ENCODE data around the gene PPT2.
"Not testable (repeated sequence)": the region's sequence is repeated elsewhere in the genome, so short reads cannot be mapped to it uniquely, and the experiment has no call there.

Gene PPT2

DNA sequence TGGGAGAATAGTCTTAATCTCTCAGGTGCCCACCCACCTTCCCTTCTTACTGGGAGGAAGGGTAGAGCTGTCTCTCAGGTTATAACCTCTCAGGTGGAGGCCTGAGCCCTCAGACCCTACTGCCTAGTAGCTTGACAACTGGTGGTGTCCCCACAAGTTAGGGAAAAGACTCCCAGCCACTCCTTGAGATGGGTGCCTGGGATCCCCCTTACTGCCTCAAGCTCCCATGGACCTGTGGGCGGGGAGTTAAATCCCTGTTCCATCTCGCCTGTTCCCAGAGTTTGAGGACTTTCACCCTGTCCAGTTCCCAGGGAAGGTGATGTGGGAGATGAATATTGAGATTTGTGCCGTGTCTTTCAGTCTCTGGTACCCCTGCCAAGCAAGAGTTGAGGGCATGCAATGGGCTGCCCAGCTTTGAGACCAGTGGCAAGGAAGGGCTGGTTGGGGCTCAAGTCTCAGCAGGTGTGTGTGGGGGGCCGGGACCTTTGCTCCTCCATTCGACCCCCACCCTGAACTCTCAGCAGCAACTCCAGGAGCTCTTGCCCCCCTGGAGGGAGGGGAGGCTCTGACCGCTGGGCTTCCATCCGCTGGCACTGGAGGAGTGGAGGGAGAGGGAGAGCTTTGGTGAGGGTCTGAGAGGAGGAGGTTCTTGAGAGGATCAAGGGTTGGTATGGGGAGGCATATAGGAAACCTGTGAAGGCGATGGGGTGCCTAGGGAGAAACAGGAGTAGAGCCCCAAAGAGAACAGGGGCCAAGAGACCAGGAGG is 37.2 kb downstream of the PPT2 start:
- no peak for DNase-seq

- no peak for DNase-seq
These were observed 38.0 kb downstream of the PPT2 start for GRCh38 chr6:32191696-32192607.

GRCh38 chr6:32192608-32193039 is 38.7 kb downstream of the PPT2 start, which contains the start of gene GPSM3:
GPSM3 (minus strand) TSS chr6:32192643; CDS start chr6:32192513, 130 bp downstream.
- DNase-seq: peak; percentile 81

- not testable (repeated sequence) for DNase-seq
These were observed 39.2 kb downstream of the PPT2 start for GRCh38 chr6:32193096-32193495.

DNA sequence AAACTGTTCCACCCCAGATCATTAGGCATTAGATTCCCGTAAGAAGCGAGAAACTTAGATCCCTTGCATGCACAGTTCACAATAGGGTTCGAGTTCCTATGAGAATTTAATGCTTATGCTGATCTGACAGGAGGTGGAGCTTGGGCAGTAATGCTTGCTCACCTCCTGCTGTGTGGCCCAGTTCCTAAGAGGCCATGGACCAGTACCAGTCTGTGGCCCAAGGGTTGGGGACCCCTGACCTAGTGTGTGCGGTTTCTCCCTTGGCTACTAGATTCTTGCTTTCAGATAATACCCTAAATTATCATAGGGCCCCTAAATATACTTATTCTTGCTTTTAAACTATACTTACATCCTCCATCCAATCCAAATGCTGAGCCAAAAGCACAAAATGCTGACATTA is 40.4 kb downstream of the PPT2 start:
- no peak for DNase-seq

GRCh38 chr6:32194825-32195651 is 41.1 kb downstream of the PPT2 start:
- DNase-seq: peak; percentile 83

GRCh38 chr6:32195652-32195901 is 41.6 kb downstream of the PPT2 start:
- DNase-seq: peak; percentile 100

DNA sequence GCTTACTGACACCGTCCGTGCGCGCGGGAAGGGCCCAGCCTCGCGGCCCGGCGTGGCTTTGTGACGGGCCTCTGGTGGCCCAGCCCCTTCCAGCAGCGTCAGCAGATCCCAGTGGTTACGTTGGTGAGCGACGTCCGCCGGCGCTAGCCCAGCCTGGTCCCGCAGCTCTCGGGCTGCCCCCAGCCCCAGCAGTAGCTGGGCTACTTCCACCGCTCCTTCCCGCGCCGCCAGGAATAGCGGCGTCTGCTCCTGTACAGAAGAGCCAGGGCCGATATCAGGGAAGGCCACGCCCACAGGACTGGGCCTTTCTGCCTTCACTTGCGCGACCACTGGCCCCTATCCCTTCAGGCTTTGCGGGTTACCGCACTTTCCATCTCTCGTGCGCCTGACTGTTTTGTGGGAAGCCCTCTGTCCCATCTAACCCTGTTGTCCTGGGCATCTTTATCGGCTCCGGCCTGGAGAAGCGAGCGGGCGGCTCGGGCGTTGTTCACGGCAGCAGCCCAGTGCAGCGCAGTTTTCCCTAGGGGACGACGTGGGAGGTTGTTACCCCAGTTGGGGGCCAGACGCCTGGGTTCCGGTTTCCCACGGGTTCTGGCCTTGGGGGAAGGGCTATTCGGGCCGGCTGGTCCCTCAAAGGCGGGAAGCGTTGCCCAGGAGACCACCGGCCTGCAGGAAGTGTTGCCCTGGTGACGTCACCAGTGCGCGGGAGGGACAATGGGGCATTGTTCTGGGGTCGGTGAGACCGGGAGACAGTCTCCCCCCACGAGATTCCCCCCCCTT is 42.2 kb downstream of the PPT2 start:
- peak; percentile 81 for DNase-seq

DNA sequence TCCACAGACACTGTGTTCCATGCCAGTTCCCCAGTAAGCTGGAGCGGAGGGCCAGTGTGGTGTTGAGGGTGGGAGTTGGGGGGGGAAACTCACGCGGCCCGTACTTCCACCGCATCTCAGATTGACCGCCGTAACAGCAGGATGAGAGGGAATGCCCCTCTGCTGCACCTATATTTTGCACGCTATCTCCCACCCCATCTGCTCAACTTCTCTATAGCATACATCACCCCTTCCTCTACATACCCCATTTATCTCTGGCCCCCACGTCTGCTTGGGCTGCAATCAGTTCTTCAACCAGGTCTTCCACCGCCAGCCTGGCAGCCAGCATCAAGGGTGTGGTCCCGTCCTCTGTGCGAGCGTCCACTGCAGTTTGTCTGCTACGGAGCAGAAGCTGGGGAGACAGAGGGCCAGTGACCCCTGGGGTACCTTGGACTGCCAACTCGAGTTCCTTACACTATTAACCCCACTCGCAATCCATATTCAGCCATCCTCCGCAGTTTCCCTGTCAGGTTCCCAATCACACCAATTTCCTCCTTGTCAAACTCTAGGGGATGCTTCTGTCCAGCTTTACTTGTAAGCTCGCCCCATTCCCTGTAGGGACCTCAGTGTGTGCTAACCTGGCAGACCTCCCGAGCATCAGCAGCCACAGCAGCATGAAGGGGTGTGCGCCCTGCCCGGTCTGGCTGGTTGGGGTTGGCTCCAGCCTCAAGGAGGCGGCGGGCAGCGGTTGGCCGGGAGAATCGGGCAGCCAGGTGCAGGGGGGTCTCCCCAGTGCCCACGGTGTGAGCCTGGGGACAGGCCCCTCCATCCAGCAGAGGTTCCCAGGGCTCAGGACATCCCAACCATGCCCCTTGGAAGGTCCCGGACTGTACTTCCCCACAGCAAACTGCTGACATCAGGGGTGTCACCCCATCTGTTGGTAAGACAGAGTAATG is 43.0 kb downstream of the PPT2 start:
- DNase-seq: peak; percentile 66

DNA sequence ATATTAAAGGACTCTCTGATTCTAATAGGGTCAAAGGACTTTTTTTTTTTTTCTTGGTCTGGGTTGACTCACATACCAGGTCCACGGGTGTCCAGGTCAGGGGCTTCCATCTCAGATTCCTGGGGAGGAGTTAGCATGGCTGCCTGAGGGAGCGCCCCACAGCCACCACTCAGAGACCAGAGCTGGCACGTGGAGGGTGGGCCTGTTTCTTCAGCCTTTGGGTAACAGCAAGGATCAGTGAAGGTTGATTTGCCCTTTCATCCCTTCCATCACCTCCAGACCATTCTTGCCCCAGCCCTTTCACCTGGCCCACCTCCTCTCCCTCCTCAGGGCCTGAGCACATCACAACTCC is 44.4 kb downstream of the PPT2 start:
- DNase-seq: no peak

DNA sequence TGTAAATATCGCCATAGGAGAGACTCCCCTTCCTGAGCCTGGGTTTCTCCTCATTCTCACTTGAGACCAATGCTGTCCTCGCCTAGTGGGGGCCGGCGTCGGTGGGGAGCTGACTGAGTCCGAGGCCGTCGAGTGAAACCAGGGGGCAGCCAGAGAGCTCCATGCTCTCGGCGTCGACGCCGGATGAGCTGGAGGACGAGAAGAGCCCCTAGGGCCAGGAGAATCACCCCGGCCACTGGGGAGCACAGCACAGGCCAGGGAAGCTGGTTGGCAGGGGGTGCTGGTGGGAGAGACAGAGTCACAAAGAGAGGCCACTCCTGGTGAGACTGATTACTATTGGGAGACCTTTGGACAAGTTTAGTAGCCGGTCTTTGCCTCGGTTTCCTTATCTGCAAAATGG is 44.9 kb downstream of the PPT2 start:
- no peak for DNase-seq

DNA sequence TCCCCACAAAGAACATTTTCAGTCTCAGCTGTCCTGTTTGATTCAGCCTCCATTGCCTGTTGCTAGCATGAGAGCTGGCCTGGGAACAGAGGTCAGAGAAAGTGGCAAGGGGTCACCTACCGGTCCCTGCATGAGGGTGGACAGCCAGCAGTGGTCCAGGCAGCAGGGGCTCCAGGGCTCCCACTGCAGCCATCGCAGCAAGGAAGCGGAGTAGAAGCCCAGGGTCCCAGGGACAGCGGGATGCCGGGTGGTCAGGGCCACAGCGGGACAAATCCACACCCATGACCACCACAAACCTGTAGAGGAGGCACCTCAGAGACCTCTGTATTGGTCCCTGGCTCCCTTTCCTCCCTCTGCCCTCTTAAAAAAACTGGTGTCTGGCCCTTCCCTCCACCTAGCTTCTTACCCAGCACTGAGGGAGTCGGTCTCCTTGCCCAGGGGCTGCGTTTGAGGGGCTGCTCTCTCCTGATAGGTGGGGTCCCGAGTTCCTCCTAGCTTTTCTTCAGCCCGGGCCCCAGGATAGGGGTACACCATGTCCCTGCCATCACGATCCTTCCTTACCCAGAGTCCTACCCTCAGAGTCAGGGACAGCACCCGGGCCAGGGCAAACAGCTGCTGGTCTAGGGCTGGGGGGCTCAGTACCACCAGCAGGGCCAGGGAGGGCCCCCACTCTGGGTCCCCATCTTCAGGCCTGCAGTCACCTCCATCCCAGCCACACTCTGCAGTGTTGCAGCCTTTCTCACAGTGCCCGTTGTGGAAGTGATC is 47.0 kb downstream of the PPT2 start:
- DNase-seq: no peak

DNA sequence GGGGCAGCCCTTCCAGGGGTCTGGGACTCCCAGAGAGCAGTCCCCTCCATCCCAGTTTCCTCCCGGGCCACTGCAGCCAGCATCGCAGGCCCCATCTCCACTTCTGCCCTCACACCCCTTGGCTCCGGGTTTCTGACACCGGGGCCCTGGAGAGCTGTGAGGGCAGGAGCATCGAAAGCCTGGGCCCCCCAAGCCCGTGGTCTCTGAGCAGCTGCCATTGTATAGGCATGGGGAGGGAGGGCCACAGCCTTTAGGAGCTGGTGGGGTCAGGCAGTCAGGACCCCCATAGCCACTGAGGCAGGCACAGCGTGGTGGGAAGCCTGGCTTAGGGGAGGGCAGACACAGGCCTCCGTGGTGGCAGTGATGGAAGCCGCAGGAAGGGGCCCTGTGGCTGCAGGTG is 48.2 kb downstream of the PPT2 start:
- no peak for DNase-seq

GRCh38 chr6:32203426-32204267 is 49.7 kb downstream of the PPT2 start:
- DNase-seq: no peak

DNA sequence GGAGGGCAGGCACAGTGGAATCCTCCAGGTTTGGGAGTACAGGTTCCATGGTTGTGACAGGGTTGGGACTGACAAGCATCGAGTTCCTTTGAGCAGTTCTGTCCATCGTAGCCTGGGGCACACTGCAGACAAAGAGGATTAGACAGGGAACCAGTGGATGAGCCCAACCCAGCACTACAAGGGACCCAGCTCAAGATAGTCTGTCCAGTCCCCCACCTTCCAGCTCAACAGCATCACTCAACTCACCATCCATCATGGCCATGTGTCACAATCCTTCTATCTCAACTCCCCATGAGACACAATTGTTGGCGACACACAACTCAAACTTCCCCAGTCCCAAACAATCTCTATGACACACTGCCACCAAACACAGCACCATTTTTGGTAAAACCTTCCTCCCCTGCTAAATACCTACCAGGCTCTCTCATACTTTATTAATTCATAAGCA is 50.4 kb downstream of the PPT2 start:
- no peak for DNase-seq

DNA sequence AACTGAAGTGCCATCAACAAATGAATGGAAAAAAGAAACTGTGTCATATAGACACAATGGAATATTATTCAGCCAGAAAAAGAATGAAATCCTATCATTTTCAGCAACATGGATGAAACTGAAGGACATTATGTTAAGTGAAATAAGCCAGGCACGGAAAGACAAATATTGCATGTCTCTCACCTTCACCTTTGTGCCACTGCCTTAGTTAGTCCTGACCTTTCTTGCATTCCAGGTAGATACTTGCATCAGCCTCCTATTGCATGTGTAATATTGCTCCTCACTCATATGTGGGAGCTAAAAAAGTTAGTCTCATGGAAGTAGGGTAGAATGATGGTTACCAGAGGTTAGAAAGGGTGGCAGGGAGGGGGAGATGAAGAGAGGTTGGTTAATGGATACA is 55.1 kb downstream of the PPT2 start:
- no peak for DNase-seq

DNA sequence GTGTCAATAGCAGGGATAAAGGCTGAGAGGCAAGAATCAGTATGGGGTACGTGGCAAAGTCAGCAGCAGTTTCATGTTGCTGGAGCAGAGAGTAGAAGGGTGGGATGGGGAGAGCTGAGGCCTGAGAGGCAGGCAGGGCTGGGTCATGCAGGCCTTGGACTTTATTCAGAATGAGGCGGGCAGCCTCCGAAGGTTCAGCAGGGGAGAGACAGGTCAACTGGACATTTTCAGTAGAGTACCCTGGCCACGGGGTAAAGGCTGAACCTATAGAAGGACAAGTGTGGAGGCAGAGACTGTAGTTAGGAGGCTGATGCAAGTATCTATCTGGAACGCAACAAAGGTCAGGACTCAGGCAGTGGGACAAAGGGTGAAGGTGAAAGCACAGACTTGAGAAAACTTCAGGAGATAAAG is 56.3 kb downstream of the PPT2 start:
- DNase-seq: no peak

GRCh38 chr6:32211432-32211831 is 57.5 kb downstream of the PPT2 start:
- not testable (repeated sequence) for DNase-seq

DNA sequence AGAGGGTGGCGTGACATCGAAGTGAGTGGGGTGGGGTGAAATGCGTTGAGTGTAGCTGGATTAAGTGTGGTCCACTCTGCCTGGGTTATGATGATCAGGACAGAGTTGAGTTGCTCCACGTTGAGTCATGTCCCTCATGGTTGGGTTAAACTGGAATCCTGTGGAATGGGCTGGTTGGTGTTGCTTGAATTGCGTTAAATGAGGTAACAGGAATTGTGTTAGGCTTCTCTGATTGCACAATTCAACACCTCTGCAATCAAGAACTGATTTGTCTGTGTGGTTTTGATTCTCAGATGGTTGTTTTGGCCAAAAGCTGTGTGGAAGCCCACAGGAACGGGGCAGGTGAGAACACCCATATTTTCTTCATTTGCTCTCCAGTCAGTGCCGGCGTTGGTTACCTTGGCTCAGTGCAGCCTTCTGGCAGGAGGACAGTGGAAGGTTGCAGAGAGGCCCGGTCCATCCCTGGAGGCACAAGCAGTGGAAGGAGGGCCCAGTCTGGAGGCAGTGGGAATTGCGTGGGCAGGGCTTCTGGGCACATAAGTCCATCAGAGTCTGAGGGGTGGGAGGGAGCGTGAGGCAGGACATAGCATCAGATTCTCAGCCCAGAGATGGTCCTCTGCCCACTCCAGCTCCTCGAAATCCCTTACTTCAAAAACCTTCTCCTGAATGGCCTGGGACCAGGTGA is 58.3 kb downstream of the PPT2 start:
- DNase-seq: no peak
